SK-N-MC (cell line): Measurements from ENCODE around the gene GLYAT.

Source experiments
- DNase-seq: peaks from one replicate; pipeline ENCODE4 v3.0.0-alpha.2; 2011; ENCODE audit warnings: low read depth, low spot score
- H3K27ac ChIP-seq: fragments of 200-600 bp; sonication (generic); 2 replicates; pipeline ENCODE4 v1.5.1; 2016; ENCODE audit warnings: mixed run types
- H3K36me3 ChIP-seq: fragments of 200-600 bp; sonication (generic); 2 replicates; pipeline ENCODE4 v1.6.1; 2017; ENCODE audit warnings: antibody characterized with exemption, low read length, mixed read lengths; ENCODE audit not compliant: insufficient read depth
- H3K4me3 ChIP-seq: fragments of 200-600 bp; sonication (generic); 2 replicates; pipeline ENCODE4 v1.5.1; 2016
- H3K9ac ChIP-seq: fragments of 200-600 bp; sonication (generic); 2 replicates; pipeline ENCODE4 v1.8.0; 2017; ENCODE audit warnings: mixed run types, mixed read lengths; ENCODE audit not compliant: insufficient read length
- H3K9me3 ChIP-seq: fragments of 200-600 bp; sonication (generic); 2 replicates; pipeline ENCODE4 v1.6.1; 2017; ENCODE audit warnings: low read depth, mild to moderate bottlenecking, antibody characterized with exemption, low read length, moderate library complexity, mixed read lengths
- EZH2 ChIP-seq: fragments of 200-600 bp; sonication (generic); IDR thresholded peaks from one replicate; pipeline ENCODE4 v1.6.1; 2017; ENCODE audit warnings: antibody characterized with exemption
- FOXP2 ChIP-seq: optimal IDR thresholded peaks from 2 replicates; pipeline ENCODE3; 2011; ENCODE audit warnings: mild to moderate bottlenecking, moderate library complexity; ENCODE audit not compliant: insufficient read depth; ENCODE audit errors: extremely low read length, control extremely low read depth
- POLR2AphosphoS5 ChIP-seq: IDR thresholded peaks from 2 replicates; pipeline ENCODE4 v1.6.1; 2012; ENCODE audit warnings: mild to moderate bottlenecking, low read depth, low read length, borderline replicate concordance

GLYAT gene

GRCh38 chr11:58772329-58773285 is 40.9 kb upstream of the GLYAT start:
- Histone ChIP-seq H3K9me3 (no peaks in the 10 kb centered on the region), H3K4me3 (no peak overlapping the region), H3K36me3 (no peaks in the 10 kb centered on the region), H3K27ac (no peak overlapping the region), H3K9ac (no peak overlapping the region)
- TF ChIP-seq EZH2 (no peak), FOXP2 (no peak), POLR2AphosphoS5 (no peak)
- DNase-seq = no peak

DNA sequence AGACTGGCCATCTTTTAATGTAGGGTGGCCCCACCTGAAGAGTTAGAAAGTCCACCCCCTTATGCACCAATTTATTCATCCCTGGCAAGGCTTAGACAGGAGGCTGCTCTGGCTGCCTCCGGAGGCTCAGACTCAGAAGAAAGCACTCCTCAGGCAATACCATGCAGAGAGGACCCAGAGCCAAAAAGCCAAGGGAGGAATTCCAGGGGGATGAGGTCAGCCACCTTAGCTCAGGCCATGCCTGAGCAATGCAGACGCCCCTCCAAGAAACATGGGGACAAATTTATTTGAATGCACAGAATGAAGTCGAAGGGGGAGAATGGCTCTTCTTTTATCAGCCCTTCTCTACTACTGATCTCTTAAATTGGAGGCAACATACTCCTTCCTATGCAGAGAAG is 39.7 kb upstream of the GLYAT start:
- no peak overlapping the region for H3K27ac ChIP-seq

GRCh38 chr11:58770627-58771457 is 39.1 kb upstream of the GLYAT start:
- no peak for DNase-seq
- Histone ChIP-seq H3K9me3 (no peaks in the 10 kb centered on the region), H3K27ac (no peak overlapping the region)

More for the DNA sequence above, 39.7 kb upstream of the GLYAT start:
- no peak for DNase-seq
- Histone ChIP-seq H3K9me3 (no peaks in the 10 kb centered on the region), H3K36me3 (no peaks in the 10 kb centered on the region), H3K4me3 (no peak overlapping the region), H3K9ac (no peak overlapping the region)
- TF ChIP-seq FOXP2 (no peak), EZH2 (no peak), POLR2AphosphoS5 (no peak)

DNA sequence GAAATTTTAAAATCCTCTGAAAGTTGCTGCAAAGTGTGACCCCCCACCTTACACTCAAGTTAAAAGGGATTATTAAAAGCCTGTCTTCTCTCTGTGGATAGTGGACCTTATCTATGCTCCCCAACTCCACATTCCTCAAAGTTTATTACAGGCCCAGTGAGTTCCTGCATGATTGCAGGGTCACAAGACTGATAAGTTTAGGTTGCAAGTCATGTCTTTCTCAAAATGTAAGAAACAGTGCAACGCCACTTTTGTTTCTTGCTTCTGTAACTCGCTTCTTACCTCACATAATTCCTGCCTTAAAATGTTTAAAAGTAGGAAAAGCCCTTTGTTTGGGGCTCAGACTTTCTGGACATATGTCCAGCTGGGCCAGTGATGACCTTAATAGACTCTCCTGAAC is 38.4 kb upstream of the GLYAT start:
- no peaks in the 10 kb centered on the region for H3K9me3 ChIP-seq
- no peak overlapping the region for H3K9ac ChIP-seq
- DNase-seq = no peak
- no peak for TF ChIP-seq EZH2
- TF ChIP-seq FOXP2 = no peak
- TF ChIP-seq POLR2AphosphoS5 = no peak
- H3K4me3 ChIP-seq = no peak overlapping the region
- H3K27ac ChIP-seq = no peak overlapping the region
- H3K36me3 ChIP-seq = no peaks in the 10 kb centered on the region

More at GRCh38 chr11:58770627-58771457, 39.1 kb upstream of the GLYAT start:
- H3K9ac ChIP-seq = no peak overlapping the region
- no peak for TF ChIP-seq FOXP2
- no peak for TF ChIP-seq EZH2
- no peak for TF ChIP-seq POLR2AphosphoS5
- no peak overlapping the region for H3K4me3 ChIP-seq
- H3K36me3 ChIP-seq = no peaks in the 10 kb centered on the region

GRCh38 chr11:58769308-58769707 is 37.6 kb upstream of the GLYAT start:
- no peak overlapping the region for H3K4me3 ChIP-seq
- H3K9ac ChIP-seq = no peak overlapping the region
- H3K9me3 ChIP-seq = no peaks in the 10 kb centered on the region
- H3K27ac ChIP-seq = no peak overlapping the region
- no peaks in the 10 kb centered on the region for H3K36me3 ChIP-seq
- no peak for DNase-seq
- no peak for TF ChIP-seq POLR2AphosphoS5
- no peak for TF ChIP-seq FOXP2
- TF ChIP-seq EZH2 = no peak

DNA sequence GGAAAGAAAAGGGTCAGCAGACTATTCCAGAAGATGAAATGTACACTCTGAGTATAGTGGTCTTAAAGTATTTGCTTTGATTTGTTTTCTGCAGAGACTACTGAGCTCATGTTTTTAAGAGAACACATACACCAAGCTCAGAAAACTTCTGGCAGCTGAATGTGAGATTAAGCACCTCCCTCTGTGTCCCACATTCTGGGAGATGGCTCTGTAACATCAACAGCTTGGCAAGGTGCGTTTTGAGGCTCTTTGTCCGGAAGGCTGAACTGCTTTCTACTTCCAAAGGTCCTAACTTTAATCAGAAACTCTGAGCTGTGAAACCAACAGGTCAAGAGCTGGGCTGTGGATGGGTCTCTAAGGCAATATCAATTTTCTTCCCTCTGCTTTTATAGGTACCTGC is 36.4 kb upstream of the GLYAT start:
- TF ChIP-seq POLR2AphosphoS5 (no peak), EZH2 (no peak), FOXP2 (no peak)
- DNase-seq = no peak
- H3K9ac ChIP-seq = no peak overlapping the region
- no peaks in the 10 kb centered on the region for H3K36me3 ChIP-seq
- no peaks in the 10 kb centered on the region for H3K9me3 ChIP-seq
- no peak overlapping the region for H3K27ac ChIP-seq
- H3K4me3 ChIP-seq = no peak overlapping the region

- TF ChIP-seq EZH2 (no peak), FOXP2 (no peak), POLR2AphosphoS5 (no peak)
- H3K4me3 ChIP-seq = no peak overlapping the region
- no peaks in the 10 kb centered on the region for H3K9me3 ChIP-seq
- H3K27ac ChIP-seq = no peak overlapping the region
- no peak overlapping the region for H3K9ac ChIP-seq
- DNase-seq = no peak
- no peaks in the 10 kb centered on the region for H3K36me3 ChIP-seq
Observed at GRCh38 chr11:58765078-58765477, 33.3 kb upstream of the GLYAT start.

GRCh38 chr11:58763120-58763490 is 31.4 kb upstream of the GLYAT start:
- no peak overlapping the region for H3K27ac ChIP-seq
- TF ChIP-seq EZH2 (no peak), FOXP2 (no peak), POLR2AphosphoS5 (no peak)
- DNase-seq = no peak
- H3K36me3 ChIP-seq = no peaks in the 10 kb centered on the region
- no peaks in the 10 kb centered on the region for H3K9me3 ChIP-seq
- H3K9ac ChIP-seq = no peak overlapping the region
- H3K4me3 ChIP-seq = no peak overlapping the region
